Measurements from ENCODE around the gene DSTN.
A peak's percentile ranks its signal among the peaks of the same experiment; 100 is the strongest.

DSTN gene

DNA sequence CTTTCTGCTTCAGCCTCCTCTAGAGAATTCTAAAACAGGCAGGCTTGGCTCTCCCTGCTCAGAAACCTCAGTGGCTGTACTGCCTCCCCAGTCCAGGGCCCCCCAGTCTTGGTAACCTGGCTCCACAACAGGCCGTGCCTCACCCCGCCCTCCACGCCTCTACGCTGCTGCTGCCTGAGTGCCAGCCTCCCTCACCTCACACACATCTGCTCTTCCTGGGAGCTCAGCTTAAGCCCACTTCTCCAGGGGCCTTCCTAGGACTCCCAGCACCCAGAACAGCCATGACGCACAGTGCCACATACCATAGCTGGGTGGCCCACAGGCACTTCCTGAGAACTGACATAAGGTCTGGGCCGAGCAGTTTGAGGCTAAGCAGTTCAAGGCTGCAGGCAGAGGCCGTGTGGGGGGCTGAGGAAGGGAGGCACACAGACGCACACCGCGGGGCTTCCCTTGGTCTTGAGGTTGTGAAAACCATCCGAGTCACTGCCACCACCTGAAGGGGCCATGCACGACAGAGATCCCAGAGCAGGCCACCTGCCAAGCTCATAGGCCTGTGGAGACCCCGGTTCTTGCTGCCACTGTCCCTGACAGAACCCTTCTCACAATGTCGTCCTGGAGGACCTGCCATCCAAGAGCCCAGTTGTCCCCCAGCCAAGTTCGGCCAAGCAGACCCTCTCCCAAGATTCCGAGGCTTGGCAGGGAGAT lies 42.6 kb downstream of the DSTN start:
- DNase-seq (ENCODE audit: low read depth in 3 of 3): no peak

DNA sequence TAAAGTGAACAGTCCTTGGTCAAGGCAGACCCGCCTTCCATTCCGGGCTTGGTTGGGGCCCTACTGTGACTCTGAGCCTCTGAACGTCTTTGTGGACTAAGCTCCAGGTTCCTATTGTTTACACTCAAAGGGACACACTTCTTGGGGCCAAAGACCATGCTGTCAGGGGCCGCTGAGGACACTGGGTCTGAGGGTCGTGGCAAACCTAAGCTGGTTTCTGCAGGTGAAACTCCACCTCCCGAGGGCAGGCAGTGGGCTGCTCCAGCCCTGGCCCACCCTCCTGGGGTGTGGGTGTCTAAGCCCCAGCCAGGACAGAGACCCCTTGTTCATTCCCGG lies 43.1 kb downstream of the DSTN start:
- no peak for DNase-seq (ENCODE audit: low read depth in 3 of 3)

- DNase-seq (ENCODE audit: low read depth in 3 of 3): no peak
Observed at GRCh38 chr20:17613328-17614175, 43.7 kb downstream of the DSTN start.

- DNase-seq (ENCODE audit: low read depth in 3 of 3): no peak
Observed at GRCh38 chr20:17614176-17614811, 44.4 kb downstream of the DSTN start.

DNA sequence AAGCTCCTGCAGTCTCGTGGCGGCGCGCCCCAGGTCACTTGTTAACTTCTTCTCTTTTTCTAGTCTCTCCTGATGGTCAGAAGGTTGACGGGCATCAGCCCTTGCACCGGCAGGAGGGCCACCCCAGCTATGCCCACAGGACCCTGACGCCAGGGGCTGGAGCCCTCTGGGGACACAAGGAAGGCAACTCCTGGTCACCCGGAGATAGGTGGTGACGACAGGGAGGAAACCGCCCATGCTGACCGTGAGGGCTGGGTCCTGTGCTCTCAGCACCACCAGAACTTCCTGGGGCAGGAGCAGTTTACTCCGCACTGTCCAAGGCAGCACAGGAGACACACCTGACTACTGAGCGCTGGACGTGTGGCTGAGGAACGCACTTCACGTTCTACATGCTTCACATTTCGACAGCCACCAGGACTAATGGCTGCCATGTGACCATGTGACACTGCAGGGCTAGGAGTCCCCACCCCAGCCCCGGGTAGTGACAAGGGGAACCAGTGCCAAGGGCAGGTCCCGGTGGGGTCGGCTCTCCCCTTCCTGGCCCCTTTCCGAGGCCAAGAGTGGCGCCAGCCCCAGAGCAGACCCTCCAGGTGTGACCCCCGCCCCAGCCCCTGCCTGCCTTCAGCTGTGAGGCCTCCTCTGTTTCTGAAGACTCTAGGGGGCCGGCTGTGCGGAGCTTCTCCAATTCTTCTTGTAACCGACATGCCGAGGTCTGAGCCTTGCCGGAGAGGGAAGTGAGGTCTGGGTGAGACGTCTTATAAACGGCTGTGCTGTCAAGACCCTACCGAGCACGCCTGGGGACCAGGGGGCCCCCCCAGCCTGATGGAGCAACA lies 45.2 kb downstream of the DSTN start:
- DNase-seq (ENCODE audit: low read depth in 3 of 3): no peak

- DNase-seq (ENCODE audit: low read depth in 3 of 3): no peak
Observed at GRCh38 chr20:17615645-17616479, 46.0 kb downstream of the DSTN start.

GRCh38 chr20:17616480-17617211 lies 46.8 kb downstream of the DSTN start:
- DNase-seq (ENCODE audit: low read depth in 3 of 3): no peak

GRCh38 chr20:17617212-17617867 lies 47.5 kb downstream of the DSTN start:
- peak in 2 of 3 donors; percentile 23 to 31 for DNase-seq (ENCODE audit: low read depth in 3 of 3)

DNA sequence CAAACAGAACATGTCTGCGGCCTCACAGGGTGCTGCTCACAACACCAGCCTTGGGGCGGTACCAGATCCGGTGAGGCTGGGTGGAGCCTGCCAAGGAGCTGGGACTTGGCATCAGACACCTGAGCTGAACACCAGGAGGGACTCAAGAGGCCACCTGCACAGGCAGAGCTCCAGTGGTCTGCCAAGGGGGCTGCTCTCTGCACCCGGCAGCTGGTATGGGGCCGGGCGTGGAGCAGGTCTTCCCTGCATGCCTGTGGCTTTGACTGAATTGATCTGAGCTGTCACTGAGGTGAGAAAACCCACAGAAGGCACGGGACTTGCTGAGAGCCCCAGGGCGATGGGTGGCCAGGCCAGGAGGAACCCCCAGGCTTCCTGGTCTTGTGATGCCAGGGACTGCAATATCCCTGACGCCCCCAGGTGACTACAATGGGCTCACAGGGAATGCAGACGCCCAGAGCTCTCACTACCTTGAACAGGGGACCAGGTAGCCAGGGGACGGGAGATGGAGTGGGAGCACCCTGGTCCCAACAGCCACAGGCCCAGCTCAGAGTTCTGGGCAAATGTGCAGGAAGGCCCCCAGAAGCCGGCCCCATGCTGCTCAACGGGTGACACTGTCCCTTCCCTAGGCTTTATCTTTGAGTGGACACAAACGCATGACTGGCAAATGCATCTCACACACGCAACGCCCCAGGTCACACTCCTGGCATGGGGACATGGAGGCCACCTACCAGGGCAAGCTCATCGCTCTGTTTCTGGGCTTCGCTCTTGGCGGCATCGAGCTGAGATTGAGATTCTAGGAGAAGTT lies 48.2 kb downstream of the DSTN start:
- DNase-seq (ENCODE audit: low read depth in 3 of 3): no peak

GRCh38 chr20:17618673-17619013 lies 48.8 kb downstream of the DSTN start:
- no peak for DNase-seq (ENCODE audit: low read depth in 3 of 3)

DNA sequence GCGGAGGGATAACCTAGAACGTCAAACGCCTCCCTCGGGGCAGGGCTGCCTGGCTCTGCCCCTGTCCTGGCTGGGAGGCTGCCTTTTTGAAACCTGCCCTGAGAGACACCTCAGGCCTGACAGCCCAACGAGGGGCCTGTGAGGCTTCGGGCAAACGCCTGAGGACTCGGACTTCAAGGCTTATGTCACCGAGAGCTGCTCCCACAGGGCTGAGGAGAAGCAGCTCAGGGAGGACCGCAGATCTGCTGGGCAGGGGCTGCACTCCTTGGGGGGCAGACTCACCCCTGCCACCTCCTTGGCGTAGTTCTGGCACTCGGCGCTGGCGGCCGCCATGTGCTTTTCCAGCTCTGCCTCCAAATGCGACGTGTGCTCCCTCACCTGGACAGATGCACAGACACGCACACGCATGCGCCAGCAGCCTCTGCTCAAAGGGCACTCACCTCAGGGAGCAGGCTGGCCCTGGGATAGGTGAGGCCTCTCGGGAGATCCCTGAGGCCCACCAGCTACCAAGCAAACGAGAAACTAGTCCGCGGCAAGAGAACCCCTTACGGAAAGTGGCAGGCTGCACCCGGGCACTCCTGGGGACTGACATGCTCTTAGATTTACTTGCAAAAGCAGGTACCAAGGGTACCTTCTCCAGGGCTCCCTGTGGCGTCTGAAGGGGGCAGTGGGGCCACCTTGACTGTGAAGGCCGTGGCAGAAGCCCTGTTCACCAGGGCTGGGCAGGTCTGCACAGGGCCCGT lies 49.6 kb downstream of the DSTN start:
- no peak for DNase-seq (ENCODE audit: low read depth in 3 of 3)

DNA sequence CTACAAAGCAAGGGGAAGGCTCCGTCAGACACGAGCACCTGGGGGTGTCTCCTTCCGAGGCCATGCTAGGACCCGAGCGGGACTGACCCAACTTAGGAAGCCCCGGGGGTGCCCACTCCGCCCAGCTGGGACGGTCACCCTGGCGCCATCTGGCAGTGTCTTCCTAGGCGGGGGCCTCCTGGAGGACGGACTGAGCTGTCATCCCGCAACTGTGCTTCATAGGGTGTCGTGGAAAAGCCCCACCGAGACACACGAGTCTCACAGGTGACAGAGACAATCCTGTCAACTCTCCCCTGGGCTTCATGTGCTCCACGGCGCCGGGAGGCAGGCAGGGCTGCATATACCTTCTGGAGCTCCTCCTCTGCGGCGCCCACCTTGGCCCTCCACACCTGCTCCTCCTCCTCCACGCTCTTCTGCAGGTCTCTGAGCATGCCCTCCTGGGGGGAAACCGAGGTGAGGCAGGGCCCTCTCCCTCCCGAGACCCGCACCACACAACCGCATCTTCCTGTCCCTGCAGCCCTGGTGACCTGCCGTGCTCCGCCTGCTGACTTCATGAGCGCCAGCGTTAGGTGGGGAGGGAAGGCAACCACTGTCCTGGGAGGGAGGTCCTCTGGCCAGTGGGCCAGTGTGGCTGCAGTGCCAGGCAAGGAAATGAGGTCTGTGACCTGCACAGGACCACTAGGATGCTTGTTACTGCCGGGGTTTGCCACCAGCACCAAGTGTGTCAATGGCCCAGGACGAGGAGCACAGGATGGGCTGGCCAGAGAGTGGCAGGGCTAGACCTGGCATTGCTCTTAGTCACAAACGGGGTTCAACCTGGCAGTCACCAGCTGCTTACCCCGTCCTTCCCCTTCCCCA lies 50.7 kb downstream of the DSTN start:
- DNase-seq (ENCODE audit: low read depth in 3 of 3): no peak

DNA sequence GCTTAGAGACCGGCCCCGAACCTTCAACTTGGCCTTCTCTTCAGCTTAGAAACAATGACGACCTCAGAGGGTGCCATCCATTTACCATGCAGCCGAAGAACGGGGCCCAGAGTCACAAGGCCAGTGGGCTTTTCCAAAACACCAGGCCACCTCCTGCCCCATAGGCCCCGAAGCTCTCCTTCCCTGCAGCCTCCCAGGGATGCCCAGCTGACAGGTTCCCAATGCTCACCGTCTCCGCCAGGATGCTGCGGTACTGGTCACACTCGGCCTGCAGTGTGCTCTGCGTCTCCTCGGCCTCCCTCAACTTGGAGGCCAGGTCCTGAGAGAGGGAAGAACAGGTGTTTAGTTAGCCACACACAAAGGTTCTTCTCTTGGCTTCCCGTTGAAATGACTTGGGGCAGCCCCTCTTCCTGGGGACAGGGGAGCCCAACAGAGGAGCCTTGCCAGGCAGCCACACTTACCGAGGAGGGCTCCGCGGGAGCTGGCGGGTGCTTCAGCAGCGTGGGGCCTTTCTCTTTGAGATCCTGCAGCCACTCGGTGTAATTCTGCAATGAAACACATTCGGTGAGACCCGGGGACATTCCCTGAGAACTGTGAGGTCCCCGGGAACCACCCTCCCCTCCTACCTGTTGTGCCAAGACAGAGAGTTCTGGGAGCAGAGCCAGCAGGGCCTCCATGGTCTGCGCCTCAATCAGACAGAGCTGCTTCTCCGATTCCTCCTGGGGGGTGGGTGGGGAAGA lies 51.5 kb downstream of the DSTN start:
- DNase-seq (ENCODE audit: low read depth in 3 of 3): no peak

DNA sequence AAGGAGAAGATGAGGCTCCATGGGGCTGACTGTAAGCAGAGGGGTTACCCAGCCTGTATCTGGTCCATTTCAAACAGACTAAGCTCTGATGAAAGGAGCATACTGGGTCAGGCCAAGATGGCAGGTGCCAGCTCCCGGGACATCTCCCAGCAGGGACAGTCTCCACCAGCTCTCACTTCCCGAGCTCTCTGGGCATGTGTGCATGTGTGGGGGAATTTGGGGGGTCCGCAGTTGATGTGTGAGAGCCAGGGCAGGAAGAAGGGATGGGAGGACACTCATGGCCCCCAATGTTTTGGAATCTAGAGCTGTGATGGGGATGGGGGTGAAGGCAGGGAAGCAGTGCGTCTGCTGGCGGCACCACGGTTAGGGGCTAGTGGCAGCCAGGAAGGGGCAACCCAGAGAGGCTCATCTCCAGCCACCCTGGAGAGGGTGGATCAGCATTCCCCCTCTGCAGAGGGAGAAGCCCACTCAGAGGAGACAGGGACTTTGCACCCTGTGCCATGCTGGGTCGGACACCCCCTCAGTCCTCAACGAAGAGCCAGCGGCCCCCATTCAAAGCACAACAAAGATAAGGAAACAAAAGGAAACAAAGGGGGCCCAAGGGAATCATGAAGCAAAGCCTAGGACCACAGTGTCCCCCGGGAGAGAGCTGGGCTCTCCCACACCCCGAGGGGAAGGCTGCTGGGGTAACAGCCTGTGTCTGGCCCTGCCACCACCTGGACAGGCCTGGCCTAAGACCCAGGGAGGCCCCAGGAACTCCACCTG lies 52.4 kb downstream of the DSTN start:
- no peak for DNase-seq (ENCODE audit: low read depth in 3 of 3)

DNA sequence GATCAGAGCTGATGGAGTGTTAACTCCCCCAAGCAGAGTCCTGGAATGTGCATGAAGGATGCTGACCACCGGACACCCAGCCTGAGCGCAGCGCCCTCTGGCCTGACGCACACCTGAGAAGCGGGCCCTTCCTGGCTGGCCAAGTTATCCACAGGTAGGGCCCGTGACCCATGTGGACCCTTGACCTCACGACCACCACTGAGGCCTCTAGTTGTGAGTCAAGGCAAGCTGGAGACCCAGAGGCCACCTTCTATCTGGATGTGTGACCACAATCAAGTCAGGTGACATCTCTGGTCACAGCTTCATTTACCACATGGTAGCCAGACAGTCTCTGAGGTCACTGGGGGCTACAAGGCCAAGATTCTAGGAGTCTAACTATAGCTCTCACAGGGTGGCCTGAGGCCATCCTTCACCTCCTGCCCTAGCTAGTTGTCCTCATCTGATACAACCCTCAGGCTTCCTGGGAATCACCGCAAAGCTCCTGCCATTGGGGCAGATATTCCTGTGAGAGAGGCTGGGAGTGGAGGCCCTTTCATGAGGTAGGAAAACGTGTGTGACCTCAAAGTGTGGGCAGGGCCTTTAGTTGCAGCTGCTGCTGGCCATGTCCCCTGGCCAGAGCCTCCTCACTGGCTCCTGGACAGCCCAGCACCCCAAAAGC lies 53.1 kb downstream of the DSTN start:
- no peak for DNase-seq (ENCODE audit: low read depth in 3 of 3)
